Activated T-cell treated with anti-CD3 and anti-CD28 coated beads for 48 hours (primary cell): ENCODE results near the gene WNK2.

Source experiments
- DNase-seq: peaks from one replicate; pipeline ENCODE4 v3.0.0-alpha.2; 2020; ENCODE audit warnings: low read depth

Gene WNK2

GRCh38 chr9:93218671-93219420 lies 34.9 kb downstream of the WNK2 start:
- DNase-seq: no peak

GRCh38 chr9:93219692-93220091 lies 35.8 kb downstream of the WNK2 start:
- DNase-seq: no peak

- DNase-seq: no peak
Measured at GRCh38 chr9:93220627-93221026, 36.7 kb downstream of the WNK2 start.

- no peak for DNase-seq
Measured at GRCh38 chr9:93221044-93221443, 37.1 kb downstream of the WNK2 start.

GRCh38 chr9:93222890-93223259 lies 38.9 kb downstream of the WNK2 start:
- DNase-seq: no peak

GRCh38 chr9:93223260-93224180 lies 39.6 kb downstream of the WNK2 start:
- no peak for DNase-seq

- DNase-seq: no peak
Measured at GRCh38 chr9:93224591-93224990, 40.7 kb downstream of the WNK2 start.

GRCh38 chr9:93225417-93225816 lies 41.5 kb downstream of the WNK2 start:
- DNase-seq: no peak

GRCh38 chr9:93225892-93226291 lies 42.0 kb downstream of the WNK2 start:
- no peak for DNase-seq

GRCh38 chr9:93226819-93227218 lies 42.9 kb downstream of the WNK2 start:
- DNase-seq: no peak

GRCh38 chr9:93228030-93228429 lies 44.1 kb downstream of the WNK2 start:
- no peak for DNase-seq

- DNase-seq: no peak
Measured at GRCh38 chr9:93228453-93228852, 44.5 kb downstream of the WNK2 start.

- DNase-seq: no peak
Measured at GRCh38 chr9:93229636-93230035, 45.7 kb downstream of the WNK2 start.

GRCh38 chr9:93230185-93230584 lies 46.2 kb downstream of the WNK2 start:
- DNase-seq: no peak

- no peak for DNase-seq
Measured at GRCh38 chr9:93230601-93231000, 46.7 kb downstream of the WNK2 start.

GRCh38 chr9:93231121-93231694 lies 47.3 kb downstream of the WNK2 start:
- DNase-seq: no peak

- no peak for DNase-seq
Measured at GRCh38 chr9:93231716-93232115, 47.8 kb downstream of the WNK2 start.

- DNase-seq: no peak
Measured at GRCh38 chr9:93232388-93232960, 48.5 kb downstream of the WNK2 start.

GRCh38 chr9:93233033-93233432 lies 49.1 kb downstream of the WNK2 start:
- DNase-seq: no peak

GRCh38 chr9:93234600-93234999 lies 50.7 kb downstream of the WNK2 start:
- no peak for DNase-seq

- no peak for DNase-seq
Measured at GRCh38 chr9:93235300-93235960, 51.5 kb downstream of the WNK2 start.
